Stimulated activated CD4-positive, alpha-beta T cell treated with anti-CD3 and anti-CD28 coated beads, TNF-alpha, amount 100 ng/mL, for 4 hours (primary cell): Measurements from ENCODE around the gene IQCH.
"Not testable (repeated sequence)": the region's sequence is repeated elsewhere in the genome, so short reads cannot be mapped to it uniquely, and the experiment has no call there.

ENCODE experiments used
- DNase-seq, 3 experiments: peaks; one replicate each; pipeline ENCODE4 v3.0.0-alpha.2; 2020; ENCODE audit warnings: low read depth in 3 of 3

The IQCH gene

GRCh38 chr15:67246606-67247005, 8.0 kb upstream of the IQCH start:
- DNase-seq: not testable (repeated sequence)

DNA sequence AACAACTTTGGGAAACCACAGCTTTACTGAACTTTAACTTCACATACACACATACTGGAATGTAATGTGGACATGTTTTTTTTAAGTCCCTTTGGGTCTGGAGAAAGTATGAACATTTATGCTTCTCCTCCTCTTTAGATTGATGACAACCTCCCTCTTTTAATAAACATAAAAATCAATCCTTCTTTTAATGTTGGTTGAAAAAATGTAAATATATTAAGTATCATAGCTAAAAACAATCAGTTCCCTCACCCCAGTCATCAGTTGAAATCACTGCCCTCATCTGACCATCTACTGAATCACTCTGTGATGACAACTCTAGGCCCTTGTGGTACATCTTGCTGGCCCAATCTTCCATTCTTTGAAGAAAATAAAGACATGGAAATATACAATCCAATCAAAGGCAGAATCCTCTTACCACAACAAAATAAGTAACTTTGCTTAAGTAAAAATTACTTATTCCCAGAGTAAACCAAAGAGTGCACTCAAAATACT, 6.5 kb upstream of the IQCH start:
- no peak for DNase-seq

GRCh38 chr15:67249830-67250229, 4.8 kb upstream of the IQCH start:
- DNase-seq: no peak

- no peak for DNase-seq
Measured at GRCh38 chr15:67251318-67251717, 3.3 kb upstream of the IQCH start.

DNA sequence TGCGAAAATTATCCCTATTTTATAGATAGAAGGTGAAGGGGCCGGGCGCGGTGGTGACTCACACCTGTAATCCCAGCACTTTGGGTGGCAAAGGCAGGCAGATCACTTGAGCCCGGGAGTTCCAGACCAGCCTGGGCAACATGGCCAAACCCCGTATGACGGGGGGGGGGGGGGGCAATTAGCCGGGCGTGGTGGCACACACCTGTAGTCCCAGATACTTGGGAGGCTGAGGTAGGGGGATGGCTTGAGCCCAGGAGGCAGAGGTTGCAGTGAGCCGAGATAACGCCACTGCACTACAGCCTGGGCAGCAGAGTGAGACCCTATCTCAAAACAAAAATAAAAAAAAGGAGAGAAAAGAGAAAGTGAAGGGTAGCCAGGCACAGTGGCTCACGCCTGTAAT, 1.5 kb upstream of the IQCH start:
- DNase-seq: no peak

DNA sequence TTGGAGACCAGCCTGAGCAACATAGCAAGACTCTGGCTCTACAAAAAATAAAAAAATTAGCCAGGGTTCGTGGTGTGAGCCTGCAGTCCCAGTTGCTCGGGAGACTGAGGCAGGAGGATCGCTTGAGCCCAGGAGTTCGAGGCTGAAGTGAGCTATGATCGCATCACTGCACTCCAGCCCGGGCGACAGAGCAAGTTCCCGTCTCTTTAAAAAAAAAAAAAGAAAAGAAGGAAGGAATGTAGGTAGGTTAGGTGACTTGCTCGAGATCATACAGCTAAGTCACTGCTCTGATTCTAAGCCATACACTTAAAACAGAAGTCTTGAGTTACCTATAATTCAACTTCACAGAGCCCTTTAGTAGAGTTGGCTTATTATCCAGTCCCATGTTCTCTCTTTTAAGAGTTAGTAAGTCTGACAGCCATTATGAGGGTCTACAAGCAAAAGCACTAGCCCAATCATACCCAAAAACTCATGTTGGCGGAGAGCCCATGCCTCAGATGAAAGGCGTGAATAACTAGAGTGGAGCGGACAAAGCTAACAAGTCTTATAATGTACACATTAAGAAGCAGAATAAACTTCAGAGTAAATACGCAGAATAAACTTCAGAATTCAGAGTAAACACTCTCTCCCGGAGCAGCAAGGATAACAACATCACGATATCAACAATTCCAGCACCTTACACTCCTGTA, 893 bp upstream of the IQCH start:
- DNase-seq: no peak

GRCh38 chr15:67256051-67256450, 1.5 kb downstream of the IQCH start:
- no peak for DNase-seq

GRCh38 chr15:67258412-67258811, 3.8 kb downstream of the IQCH start:
- DNase-seq: not testable (repeated sequence)

- no peak for DNase-seq
Measured at GRCh38 chr15:67259379-67259778, 4.8 kb downstream of the IQCH start.

DNA sequence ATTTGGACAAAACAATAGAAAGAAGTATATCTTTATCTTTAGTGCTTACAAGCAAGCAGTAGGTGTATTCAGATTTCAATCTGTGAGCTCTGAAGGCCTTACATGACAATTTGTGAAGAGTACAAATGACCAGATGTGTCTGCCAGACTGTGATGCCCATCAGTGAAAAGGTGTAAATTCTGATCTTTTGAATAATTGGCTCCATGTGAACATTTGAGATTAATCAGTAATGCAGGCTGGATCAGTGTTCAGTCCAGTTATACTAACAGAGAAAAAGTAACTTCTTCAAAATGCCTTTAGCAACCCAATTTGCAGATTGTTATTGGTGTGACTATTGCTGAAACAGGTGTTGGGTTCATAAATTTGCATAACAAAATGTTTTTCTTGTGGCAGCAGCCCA, 5.2 kb downstream of the IQCH start:
- DNase-seq: no peak

DNA sequence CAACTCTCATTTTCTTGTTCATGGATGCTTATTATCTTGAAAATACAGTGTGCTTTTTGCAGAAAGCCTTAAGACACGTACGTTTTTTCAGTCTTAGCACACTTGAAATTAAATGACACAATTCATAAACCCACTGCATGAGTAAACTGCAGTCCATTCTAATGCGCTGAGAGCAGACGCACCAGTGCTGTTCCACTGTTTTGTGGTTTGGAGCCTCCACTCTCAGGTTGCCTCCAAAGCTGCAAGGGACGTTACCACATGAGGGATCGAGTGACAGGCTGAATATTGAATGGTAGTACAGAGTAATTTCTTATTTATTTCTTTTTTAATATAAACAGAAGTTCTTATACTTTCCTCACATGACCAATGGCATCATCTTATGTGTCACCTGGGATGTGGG, 12.3 kb downstream of the IQCH start:
- no peak for DNase-seq

DNA sequence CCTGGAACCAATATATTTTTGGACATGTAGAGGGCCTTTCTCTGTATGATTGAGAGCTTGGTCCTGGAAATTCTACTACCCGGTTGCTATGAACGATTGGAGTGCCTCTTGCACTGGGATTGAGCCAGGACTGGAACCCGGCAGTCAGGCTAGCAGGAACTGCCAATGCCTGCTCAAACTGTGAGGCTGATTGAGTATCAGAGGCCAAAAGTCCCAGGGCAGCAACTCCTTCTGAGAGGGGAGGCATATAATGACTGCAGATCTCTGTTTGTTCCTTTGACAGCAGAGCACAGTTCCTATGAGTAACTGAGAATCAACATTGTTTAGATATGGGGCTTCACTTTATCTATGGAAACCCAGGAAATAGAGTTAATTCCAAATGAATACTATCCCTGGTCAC, 12.9 kb downstream of the IQCH start:
- DNase-seq: no peak

- DNase-seq: no peak
Measured at GRCh38 chr15:67267951-67268941, 13.7 kb downstream of the IQCH start.

- DNase-seq: no peak
Measured at GRCh38 chr15:67274236-67274635, 19.6 kb downstream of the IQCH start.

DNA sequence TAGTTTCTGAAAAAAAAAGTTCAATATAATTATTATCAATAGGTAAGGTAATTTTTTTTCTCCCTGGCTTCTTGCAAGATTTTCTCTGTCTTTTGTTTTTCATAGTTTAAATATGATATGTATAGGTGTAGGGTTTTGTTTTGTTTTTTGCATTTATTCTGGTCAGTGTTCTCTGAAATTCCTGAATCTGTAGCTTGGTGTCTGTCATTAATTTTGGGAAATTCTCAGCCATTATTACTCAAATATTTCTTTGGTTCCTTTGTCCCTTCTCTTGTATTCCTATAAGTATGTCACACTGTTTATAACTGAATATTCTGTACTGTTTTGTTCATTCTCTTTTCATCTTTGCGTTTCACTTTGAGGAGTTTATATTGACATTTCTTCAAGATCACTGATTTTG, 22.1 kb downstream of the IQCH start:
- no peak for DNase-seq

DNA sequence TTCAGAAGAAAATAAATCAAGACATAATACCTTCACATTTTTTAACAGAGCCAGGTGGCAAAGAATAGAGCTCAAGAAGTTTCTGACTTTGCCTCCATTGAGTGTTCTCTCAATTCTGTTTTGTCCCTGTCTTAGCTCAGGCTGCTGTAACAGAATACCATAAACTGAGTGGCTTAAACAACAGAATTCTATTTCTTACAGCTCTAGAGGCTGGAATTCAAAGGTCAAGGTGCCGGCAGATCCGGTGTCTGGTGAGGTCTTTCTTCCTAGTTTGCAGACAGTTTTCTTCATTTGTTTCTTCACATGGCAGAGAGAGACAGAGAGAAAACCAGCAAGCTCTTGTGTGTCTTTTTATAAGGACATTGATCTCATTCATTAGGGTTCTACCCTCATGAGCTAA, 25.6 kb downstream of the IQCH start:
- no peak for DNase-seq

- no peak for DNase-seq
Measured at GRCh38 chr15:67281714-67282113, 27.1 kb downstream of the IQCH start.

- DNase-seq: not testable (repeated sequence)
Measured at GRCh38 chr15:67285625-67286024, 31.0 kb downstream of the IQCH start.

DNA sequence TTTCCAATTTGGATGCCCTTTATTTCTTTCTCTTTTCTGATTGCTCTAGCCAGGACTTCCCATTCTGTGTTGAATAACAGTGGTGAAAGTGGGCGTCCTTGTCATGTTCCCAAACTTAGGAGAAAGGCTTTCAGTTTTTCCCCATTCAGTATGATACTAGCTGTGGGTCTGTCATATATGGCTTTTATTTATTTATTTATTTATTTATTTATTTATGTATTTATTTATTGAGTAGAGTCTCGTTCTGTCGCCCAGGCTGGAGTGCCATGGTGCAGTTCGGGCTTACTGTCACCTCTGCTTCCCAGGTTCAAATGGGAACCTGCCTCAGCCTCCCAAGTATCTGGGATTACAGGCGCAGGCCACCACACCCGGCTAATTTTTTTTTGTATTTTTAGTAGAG, 31.8 kb downstream of the IQCH start:
- not testable (repeated sequence) for DNase-seq

- no peak for DNase-seq
Measured at GRCh38 chr15:67290319-67290718, 35.7 kb downstream of the IQCH start.

- no peak for DNase-seq
Measured at GRCh38 chr15:67296188-67296587, 41.6 kb downstream of the IQCH start.

GRCh38 chr15:67296684-67297083, 42.1 kb downstream of the IQCH start:
- DNase-seq: no peak
